ENCODE data around the gene DXO.
"Not testable (repeated sequence)": the region's sequence is repeated elsewhere in the genome, so short reads cannot be mapped to it uniquely, and the experiment has no call there.

DNA sequence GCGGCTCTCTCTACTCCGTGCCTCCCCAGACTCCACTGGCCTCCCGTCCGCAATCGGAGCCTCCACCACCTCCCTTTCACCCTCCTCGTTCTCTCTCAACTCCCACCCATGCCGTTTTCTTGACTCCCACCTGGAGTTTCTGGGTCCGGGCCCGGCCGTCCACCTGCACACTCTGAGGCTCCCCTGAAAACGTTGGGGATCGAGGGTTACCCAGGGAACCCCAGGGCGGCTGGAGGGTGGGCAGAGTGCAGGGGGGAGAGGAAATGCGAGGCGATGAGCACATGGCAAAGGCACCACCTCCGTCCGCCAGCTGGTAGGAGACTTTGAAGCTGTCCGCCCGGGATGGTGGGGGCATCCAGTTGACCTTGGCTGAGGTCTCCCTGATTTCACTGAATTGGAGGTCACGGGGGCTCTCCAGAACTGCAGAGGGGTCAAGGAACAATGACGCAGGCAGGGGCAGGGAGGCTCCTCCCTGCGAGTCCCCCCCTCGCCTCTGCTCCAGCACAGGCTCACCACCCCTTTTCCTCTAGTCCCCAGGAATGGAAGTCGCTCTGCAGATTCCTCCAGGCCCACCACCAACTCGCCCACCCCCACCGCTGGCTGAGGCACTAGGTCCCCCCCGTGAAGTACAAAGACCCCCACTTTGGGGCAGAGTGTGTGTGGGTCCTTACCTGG, 39.1 kb upstream of the DXO start:
- not testable (repeated sequence) for TF ChIP-seq EZH2phosphoT487 (IDR thresholded peaks at IDR 0.05; ENCODE audit: low read depth)
- TF ChIP-seq, protein P1, sequence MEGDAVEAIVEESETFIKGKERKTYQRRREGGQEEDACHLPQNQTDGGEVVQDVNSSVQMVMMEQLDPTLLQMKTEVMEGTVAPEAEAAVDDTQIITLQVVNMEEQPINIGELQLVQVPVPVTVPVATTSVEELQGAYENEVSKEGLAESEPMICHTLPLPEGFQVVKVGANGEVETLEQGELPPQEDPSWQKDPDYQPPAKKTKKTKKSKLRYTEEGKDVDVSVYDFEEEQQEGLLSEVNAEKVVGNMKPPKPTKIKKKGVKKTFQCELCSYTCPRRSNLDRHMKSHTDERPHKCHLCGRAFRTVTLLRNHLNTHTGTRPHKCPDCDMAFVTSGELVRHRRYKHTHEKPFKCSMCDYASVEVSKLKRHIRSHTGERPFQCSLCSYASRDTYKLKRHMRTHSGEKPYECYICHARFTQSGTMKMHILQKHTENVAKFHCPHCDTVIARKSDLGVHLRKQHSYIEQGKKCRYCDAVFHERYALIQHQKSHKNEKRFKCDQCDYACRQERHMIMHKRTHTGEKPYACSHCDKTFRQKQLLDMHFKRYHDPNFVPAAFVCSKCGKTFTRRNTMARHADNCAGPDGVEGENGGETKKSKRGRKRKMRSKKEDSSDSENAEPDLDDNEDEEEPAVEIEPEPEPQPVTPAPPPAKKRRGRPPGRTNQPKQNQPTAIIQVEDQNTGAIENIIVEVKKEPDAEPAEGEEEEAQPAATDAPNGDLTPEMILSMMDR (IDR thresholded peaks at IDR 0.05; ENCODE audit: low read depth, low read length): not testable (repeated sequence)
